SW480 (cell line): Measurements from ENCODE around the gene SIL1.
"Not testable (repeated sequence)": the region's sequence is repeated elsewhere in the genome, so short reads cannot be mapped to it uniquely, and the experiment has no call there.

Experiments
- DNase-seq: peaks from one replicate; pipeline ENCODE4 v3.0.0-alpha.2; 2016; ENCODE audit warnings: low spot score

SIL1 gene

DNA sequence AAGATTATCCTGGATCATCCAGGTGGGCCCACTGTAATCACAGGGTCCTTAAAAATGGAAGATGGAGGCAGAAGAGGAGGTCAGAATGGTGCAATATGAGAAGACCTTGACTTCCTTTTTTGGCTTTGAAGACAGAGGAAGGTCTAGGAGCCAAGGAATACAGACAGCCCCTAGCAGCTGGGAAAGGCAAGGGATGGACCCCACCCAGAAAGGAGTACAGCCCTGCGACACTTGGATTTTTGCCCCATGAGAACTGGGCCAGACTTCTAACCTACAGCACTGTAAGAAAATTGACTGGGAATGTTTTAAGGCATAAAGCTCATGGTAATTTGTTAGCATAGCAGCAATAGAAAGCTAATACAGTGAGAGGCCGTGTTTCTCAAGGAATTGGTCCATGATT, 256.1 kb downstream of the SIL1 start:
- DNase-seq = no peak

DNA sequence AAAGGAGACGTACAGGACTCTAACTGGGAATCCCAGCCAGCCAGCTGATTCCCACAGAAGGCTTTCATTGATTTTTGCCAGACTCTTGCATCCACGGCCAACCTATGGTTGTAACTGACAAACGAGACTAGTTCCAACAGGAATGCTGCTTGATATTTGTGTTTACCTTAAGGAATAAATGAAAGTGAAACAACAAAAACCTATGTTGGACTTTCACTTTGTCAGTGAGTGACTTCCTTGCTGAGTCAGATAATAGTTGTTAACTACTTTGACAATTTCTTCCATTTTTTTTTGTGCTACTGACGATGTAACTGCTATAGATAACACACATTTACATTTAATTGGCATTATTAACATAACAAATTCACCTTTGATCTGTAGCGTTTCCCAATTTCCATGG, 259.6 kb downstream of the SIL1 start:
- DNase-seq = no peak

DNA sequence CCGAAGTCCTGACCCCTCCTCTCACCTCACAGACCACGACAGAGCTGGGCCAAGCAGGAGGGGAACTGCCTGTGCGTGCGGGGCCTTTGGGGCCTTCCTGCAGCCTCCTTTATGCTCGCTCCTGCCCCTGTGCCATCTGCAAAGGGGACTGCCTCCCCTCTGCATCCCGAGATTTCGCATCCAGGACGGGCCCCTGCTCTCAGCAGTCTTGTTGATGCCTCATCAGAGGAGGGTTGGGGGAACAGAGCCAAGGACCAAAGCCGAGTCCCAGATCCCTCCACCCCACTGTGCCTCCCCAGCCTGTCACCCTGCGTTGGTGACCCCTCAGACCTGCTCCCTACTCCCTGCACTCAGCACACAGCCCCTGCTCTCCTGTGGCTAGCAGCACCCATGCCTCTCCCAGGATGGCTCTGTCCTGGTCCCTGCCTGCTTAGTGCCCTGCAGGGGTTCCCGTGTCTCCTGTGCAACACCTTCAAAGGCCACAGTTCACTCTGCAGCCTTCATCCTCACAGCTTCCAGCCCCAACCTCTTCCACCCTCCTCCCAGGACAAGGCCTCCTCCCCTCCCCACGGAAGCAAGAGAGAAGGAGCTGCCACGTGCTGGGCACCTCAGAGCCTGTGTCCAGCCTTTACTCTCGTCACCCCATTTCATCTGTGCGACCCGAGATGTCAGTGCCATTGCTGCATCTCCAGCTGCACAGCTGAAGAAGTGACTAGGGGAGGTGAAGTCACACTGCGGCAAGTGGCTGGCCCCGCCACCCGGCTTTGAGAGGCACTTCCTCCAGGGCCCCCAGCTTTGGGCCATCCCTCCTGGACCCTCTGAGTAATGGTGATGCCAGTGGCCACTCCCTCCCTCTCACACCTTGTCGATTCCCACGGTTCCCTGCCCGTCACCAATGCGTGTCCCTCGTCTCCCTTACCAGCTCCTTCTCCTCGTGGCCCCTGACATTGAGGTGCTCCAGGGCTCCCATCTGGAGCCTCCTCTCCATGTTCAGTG, 260.5 kb downstream of the SIL1 start:
- DNase-seq = no peak

DNA sequence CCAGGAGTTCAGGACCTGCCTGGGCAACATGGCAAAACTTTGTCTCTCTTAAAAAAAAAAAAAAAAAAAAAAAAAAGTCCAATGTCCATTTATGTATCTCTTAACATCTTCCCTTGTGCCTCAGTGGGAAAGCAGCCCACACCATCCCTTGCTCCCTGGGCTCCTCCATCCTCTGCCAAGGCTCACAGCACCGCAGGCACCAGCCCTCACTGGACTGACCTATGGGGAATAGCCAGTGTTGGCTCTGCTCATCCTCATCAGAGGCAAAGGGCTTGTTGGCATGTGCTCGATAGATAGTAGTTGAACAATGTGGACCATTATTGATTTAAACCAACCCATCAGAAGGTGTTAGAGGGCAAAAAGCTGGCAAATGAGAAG, 261.2 kb downstream of the SIL1 start:
- no peak for DNase-seq

DNA sequence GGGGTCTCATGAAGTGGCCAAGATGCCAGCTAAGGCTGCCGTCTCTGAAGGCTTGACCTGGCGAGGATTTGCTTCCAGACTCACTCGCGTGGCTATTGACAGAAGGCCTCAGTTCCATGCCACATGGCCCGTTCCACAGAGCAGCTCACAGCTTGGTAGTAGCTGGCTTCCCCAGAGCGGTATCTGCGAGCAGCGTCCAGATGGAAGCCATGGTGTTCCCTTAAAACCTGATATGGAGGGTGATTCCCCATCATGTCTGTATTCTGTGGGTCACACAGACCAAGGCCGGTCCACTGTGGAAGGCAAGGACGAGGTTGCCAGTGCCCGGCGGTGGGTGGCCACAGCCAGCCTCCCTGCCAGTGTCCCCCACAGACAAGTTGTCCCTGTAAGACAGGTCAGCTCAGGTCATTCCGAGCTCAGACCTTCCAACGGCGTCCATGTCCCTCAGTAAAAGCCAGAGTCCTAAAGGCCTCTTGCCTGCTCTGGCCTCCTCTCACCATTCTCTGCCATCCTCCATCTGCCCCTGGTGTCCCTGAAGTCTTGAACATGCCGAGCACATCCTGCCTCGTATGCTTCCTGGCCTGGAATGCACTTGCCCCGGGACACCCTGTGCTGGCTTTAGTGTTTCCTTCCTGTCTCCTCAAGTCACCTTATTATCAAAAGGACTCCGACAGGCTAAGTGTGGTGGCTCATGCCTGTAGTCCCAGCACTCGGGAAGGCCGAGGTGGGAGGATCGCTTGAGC, 261.8 kb downstream of the SIL1 start:
- DNase-seq = no peak

DNA sequence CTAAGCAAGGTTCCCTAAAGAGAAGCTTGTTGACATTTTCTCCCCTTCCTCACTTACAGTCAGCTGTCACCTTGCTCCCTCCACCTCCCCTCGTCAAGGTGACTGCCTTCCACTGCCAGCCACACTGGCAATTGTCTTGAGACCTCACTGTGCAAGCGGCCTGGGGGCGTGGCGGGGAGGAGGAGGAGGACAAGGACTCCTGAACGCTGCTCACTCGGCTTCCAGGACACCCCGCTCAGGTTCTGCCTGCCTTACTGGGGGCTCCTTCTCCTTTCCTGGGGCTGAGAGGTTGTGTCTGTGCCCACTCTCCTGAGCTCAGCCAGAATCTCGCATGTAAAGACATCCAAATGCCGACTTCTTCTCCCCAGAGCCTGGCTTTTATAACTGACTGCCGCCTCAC, 262.7 kb downstream of the SIL1 start:
- DNase-seq = no peak

DNA sequence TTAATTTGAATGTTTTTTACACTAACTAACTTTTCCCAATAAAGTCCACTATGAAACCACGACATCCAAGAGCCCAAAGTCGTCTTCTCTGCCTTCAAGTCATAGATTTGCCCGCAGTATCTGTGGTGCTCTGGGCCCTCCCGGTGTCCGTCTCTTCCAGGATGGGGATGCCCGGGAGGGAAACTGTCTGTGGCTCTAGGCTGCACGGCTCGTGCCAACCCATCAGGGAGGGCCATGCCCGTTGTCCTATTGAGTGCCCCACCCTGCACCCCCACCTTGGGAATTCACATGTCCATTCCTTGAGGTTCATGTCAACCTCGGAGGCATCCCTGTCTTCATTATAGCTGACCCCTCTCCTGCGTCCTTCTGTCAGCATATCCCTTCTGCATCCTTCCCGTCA, 263.2 kb downstream of the SIL1 start:
- no peak for DNase-seq

DNA sequence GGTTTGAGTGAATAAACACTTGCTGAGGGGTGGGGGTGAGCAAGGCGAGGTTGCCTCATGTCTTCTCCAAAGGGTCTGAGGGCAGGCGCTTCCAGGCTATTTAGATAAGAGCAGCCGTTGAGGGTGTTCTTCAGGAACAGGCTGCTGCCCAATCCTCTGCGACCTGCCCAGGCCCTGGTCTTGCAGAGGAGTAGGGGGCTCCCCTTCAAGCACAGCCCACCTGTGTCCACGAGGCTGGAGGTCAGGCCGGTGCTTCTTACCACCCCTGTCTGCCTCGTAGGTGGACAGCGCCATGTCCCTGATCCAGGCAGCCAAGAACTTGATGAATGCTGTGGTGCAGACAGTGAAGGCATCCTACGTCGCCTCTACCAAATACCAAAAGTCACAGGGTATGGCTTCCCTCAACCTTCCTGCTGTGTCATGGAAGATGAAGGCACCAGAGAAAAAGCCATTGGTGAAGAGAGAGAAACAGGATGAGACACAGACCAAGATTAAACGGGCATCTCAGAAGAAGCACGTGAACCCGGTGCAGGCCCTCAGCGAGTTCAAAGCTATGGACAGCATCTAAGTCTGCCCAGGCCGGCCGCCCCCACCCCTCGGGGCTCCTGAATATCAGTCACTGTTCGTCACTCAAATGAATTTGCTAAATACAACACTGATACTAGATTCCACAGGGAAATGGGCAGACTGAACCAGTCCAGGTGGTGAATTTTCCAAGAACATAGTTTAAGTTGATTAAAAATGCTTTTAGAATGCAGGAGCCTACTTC, 264.5 kb downstream of the SIL1 start:
- DNase-seq = no peak

DNA sequence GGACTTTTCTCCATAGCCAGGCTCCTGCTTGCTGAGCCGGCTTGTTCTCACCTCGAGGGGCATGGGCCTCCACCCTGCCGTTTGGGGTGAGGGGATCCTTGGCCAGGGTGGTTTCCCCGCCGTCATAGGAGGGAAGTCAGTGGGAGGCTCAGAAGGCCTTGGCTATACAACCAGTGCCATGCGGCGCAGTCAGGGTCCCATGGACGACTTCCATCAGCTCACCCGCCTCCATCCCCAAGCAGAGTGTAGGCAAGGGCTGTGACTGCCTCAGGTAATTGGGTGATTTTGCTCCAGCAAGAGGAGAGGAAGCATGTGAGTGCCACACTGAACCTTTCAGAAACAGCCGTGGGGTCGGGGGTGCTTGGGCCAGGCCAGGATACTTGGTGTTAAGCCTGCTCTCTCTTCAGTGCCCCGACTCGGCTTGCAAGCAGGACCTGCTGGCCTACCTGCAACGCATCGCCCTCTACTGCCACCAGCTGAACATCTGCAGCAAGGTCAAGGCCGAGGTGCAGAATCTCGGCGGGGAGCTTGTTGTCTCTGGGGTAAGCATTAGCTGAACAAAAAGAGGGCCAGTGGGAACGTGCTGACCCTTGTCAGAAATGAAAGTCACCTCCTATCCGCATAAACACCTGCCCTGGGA, 265.9 kb downstream of the SIL1 start:
- no peak for DNase-seq

DNA sequence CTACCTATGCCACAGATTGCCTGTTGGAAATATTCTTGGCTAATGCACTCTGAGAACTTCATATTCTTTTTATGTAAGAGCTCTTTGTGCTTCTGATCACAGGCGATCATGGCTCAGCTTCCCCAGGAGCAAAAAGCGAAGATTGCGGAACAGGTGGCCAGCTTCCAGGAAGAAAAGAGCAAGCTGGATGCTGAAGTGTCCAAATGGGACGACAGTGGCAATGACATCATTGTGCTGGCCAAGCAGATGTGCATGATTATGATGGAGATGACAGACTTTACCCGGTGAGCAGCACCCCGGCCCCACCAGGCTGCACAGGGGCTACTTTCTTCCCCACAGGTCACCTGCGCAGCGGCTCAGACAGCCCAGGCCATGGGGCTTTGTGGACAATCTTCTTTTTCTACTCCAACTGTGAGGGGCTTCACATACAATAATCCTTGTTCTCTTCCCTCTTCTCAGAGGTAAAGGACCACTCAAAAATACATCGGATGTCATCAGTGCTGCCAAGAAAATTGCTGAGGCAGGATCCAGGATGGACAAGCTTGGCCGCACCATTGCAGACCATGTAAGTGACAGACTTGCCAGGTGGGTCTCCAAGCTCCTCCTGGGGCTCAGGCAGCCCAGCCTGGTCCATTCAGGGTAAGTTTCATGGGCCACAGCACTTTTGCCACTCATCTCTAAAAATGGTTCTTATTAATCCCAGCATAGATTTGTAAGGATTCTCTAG, 267.6 kb downstream of the SIL1 start:
- DNase-seq = no peak

DNA sequence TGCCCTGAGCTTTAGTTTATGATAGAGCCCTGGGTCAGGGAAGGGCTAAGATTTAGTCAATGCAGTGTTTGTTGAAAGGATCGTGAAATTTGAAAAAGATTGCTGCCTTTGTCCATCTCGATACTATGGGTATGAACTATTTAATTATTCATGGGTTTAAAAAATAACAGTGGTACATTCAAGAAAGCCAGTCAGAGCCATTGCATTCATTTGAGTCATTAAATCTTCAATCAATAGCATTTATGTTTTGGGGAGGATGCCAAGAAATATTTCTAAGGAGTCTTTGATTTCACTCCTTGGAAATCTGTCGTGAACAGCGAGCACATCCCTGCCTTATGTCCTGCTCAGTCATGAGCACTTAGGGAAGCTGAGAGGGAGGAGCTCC, 268.6 kb downstream of the SIL1 start:
- DNase-seq = no peak

DNA sequence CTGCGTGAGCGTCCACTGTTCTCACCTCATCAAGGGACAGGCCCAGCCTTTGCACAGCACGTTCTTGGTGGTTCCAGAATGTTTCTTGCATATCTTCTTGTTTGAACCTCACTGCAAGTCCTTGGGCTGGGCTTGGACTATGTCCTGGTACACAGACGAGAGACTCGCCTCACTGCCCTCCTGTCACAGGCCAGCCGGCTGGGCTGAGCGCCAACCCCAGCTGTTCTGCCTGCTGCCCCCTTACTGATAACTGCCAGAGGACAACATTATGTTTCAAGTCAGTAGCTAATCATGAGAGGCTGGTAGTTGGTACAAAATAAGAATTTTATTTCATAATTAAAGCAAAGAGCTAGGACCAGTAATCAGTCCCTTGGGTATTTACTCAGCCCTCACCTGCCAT, 270.2 kb downstream of the SIL1 start:
- no peak for DNase-seq

DNA sequence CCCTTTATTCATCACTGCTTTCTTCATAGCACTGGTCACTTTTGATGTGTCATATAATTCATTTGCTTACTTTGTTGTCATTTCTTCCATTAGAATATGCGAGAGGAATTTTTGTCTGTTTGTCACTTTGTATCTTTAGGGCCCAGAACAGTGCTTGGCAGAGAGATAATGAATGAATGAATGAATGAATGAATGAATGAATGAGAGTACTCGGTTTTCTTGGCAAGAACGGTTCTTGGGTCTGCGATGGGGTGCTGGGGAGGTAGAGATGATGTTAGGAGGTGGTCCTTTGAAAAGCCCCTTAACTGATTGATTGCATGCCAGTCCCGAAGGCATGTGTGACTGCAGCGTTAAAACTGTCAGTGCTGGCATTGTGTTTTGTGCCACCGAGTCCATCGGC, 270.6 kb downstream of the SIL1 start:
- no peak for DNase-seq

DNA sequence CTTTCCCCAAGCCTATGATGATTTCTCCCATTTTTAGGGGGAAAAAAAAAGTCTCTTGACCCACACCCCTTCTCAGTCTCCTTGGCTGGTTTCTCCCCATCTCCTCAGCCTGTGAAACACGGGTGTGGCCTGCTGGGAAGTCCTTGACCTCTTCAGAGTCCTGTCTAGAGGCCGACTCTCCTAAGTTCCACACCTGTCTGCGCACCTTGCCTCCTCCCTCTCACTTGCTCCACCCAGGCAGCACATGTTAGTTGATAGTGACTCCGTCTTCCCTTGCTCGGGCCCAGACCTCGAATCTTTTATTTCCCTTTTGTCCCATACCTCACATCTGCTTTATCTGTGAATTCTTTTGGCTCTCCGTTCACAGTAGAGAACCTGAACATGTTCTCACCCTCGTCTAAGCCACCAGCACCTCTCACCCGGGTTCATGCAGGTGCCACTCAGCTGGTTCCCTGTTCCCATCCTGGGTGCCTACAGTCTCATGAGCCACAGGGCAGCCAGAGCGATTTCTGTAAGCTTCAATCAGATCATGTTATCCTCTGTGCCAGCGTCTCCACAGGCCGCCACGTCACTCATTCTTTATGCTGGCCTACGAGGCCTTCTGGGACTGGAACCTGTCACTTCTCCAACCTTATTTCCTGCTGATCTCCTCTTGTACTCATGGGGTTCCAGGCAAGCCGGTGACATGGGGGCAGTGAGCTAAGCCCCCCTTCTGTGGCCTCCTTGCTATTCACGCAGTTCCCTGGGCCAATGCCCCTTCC, 271.3 kb downstream of the SIL1 start:
- DNase-seq = no peak

DNA sequence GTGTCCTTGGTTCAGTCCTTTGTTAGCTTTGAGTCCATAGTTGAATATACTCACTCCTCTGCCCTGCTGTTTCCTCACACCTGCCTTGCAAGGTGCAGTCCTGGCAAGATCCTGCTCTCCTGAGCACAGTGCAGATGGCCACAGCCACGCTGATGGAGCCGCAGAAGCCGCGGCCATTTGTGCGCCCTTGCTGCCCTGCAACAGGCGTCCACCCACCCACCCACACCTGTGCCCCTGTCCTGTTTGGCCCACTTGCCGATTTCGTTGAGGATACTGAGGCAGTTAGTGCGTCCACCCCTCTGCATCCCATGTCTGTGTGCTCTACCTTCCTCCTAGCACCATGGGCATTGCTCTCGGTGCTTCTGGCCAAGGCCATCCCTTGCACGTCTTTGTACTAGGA, 271.9 kb downstream of the SIL1 start:
- DNase-seq = no peak

DNA sequence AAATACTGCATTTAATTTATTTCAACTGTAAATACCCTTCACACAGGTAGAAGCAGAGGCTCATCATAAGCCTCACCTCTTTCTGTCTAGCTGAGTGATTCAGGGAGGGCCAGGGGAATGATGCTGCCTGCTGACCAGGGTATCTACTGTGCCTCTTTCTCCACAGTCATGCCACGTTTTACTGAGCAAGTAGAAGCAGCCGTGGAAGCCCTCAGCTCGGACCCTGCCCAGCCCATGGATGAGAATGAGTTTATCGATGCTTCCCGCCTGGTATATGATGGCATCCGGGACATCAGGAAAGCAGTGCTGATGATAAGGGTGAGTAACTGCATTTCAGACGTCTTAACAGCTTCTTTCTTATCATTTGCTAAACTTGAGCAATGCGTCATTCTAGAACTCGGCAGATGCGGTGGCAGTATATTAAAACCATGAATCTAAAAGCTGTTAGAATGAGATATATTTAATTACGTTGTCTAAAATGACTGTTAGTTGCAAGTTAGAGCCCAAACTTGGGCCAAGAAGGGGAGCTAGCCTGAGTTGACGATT, 273.0 kb downstream of the SIL1 start:
- DNase-seq = no peak

DNA sequence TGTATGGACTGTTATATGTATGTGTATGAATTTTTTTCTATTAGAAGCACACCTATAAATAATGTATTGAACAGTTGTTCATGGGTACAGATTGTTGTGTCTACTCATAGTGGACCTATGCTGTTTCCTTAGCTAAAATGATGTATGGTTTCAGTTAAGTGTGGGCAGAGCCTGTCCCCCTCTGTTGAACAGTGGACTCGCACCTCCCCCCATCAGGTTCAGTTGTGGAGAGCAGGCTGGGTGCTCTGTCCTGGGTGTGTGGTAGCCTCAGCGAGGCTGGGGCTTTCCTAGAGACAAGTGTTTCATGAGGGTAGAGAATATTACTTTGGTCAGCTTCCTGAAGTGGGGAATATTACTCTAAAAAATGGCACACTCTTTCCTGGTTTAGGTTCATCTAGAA, 275.7 kb downstream of the SIL1 start:
- DNase-seq = no peak

DNA sequence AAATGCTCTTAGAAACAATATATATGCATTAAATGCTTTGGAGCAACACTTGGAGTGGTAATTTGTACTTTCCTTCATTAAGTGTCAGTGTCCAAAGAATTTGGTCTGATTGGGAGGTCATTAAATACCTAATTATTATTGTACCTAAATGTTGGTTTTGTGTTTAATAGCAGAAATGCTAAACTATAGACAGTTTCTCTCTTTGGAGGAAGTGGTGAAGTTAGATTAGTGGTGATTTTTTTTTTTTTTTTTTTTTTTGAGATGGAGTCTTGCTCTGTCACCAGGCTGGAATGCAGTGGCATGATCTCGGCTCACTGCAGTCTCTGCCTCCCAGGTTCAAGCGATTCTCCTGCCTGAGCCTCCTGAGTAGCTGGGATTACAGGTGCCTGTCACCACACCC, 276.8 kb downstream of the SIL1 start:
- DNase-seq = not testable (repeated sequence)

DNA sequence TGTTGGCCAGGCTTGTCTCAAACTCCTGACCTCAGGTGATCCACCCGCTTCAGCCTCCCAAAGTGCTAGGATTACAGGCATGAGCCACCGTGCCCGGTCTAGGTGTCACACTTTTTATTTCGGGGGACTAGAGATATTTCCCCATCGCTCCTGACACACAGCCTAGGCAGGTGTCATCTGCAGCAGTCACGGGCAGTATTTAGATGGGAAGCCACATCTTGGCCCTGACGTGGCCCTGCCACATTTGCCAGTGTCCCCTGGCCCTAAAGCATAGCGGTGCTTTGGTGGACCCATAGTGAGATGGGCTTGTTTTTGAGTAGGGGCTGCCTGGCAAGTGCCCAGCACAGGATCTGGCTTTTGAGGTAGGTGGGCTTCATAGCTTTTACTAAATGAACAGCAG, 278.0 kb downstream of the SIL1 start:
- DNase-seq = no peak

DNA sequence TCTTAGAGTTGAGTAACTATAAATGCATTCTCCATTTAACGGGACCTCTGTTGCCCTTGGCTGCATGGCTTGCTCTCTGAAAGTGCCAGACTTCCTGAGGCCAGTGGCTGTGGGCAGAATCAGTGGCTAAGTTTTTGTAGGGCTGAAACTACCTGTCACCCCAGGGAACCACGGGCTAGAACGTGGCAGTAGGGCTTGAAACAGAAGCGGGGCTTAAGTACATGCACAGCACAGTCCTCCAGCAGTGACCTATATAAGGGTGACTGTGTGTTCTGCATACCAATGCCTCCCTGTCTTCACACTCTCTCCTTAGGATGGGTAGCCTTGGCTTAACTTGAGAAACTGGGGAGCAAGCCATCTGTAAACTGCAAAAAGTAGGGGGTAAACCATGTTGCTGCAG, 279.5 kb downstream of the SIL1 start:
- no peak for DNase-seq
